ENCODE measurements around the gene LSP1. TPM values are rescaled to one million over a fixed set of nuclear protein-coding genes. Genes with fewer than 3 reads are reported as not detected.

The LSP1 gene
- total RNA-seq, 1 donor from 2014 or later = 78.2 TPM

- TF ChIP-seq CTCF (IDR thresholded peaks at IDR 0.05) = no peak
- ATAC-seq (no peak), DNase-seq (no peak)
- Histone ChIP-seq H3K4me1 (peaks cover 6% of the 10 kb centered on the region), H3K36me3 (no peaks in the 10 kb centered on the region), H3K4me3 (no peak overlapping the region), H3K9me3 (no peaks in the 10 kb centered on the region), H3K27me3 (no peaks in the 10 kb centered on the region), H3K27ac (no peak overlapping the region)
- intact Hi-C loops (cut with DNase I) = no loop called here
Observed at GRCh38 chr11:1821562-1821961, 31.3 kb upstream of the LSP1 start.

GRCh38 chr11:1822648-1823375, 30.1 kb upstream of the LSP1 start:
- Histone ChIP-seq H3K27me3 (no peaks in the 10 kb centered on the region), H3K27ac (no peak overlapping the region), H3K4me1 (peaks cover 18% of the 10 kb centered on the region), H3K36me3 (no peaks in the 10 kb centered on the region), H3K4me3 (no peak overlapping the region), H3K9me3 (no peaks in the 10 kb centered on the region)
- no peak for TF ChIP-seq CTCF (IDR thresholded peaks at IDR 0.05)
- no peak for ATAC-seq
- peak; percentile 46 for DNase-seq
- intact Hi-C loops (cut with DNase I) = no loop called here

GRCh38 chr11:1823376-1824220, 29.3 kb upstream of the LSP1 start:
- H3K9me3 ChIP-seq = no peaks in the 10 kb centered on the region
- intact Hi-C loops (cut with DNase I) = no loop called here
- ATAC-seq (no peak), DNase-seq (no peak)
- no peaks in the 10 kb centered on the region for H3K27me3 ChIP-seq
- H3K36me3 ChIP-seq = no peaks in the 10 kb centered on the region
- H3K4me3 ChIP-seq = no peak overlapping the region
- no peak overlapping the region for H3K27ac ChIP-seq
- H3K4me1 ChIP-seq = peaks cover 20% of the 10 kb centered on the region
- TF ChIP-seq CTCF (IDR thresholded peaks at IDR 0.05) = no peak

DNA sequence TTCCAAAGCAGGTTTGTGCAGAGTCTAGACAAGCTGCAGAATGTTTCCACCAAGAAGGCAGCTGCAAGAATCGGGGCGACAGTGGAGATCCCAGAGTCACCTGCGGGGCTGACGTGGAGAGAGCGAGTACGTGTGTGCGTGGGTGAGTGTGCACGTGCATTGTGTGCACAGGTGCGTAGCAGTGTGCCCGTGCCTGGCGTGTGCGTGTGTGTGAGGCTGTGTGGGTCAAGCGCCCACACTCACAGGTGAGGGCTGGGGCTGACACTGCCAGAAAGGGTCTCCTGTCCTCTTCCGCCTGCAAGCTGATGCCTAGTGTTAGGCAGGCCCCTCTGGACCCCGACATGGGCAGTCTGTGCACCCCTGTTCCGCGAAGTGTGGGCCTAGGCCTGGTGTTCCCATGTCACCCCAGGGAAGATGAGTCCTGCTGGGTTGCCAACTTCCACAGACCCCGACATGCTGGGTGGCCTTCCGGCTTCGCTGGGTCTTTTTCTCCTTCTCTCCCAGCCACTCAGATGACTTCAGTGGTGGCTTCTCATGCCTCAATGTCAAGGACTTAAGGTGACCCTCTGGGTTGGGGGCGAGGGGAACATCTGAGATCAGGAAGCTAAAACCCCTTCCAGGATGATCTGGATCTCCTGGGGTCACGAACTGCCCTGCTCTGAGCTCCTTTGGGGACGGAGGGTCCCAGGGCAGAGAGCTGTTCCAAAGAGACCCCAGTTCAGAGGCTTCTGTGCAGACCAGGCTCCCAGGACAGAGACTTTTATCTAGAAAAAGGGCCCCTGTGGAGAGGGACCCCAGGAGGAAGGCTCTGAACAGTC, 28.5 kb upstream of the LSP1 start:
- H3K27ac ChIP-seq = no peak overlapping the region

More for the DNA sequence above, 28.5 kb upstream of the LSP1 start:
- no peak overlapping the region for H3K4me3 ChIP-seq
- peaks cover 20% of the 10 kb centered on the region for H3K4me1 ChIP-seq
- DNase-seq (no peak), ATAC-seq (no peak)
- intact Hi-C loops (cut with DNase I) = no loop called here
- H3K9me3 ChIP-seq = no peaks in the 10 kb centered on the region
- no peaks in the 10 kb centered on the region for H3K36me3 ChIP-seq
- H3K27me3 ChIP-seq = no peaks in the 10 kb centered on the region
- TF ChIP-seq CTCF (IDR thresholded peaks at IDR 0.05) = no peak
